Measurements from ENCODE around the gene TCP11.

TCP11 gene

GRCh38 chr6:35152067-35152707 lies 11.0 kb upstream of the TCP11 start:
- no peak for DNase-seq (ENCODE audit: low spot score)
- in situ Hi-C loops (cut with MboI; ENCODE audit: low pct_unique_long_range_greater_than_20kb, low sequenced_read_pairs, unreplicated experiment), result no loop called here
- TF ChIP-seq CTCF (IDR thresholded peaks at IDR 0.05; ENCODE audit: extremely low read depth, insufficient read depth, missing control alignments), result no peak

- in situ Hi-C loops (cut with MboI; ENCODE audit: low pct_unique_long_range_greater_than_20kb, low sequenced_read_pairs, unreplicated experiment), result no loop called here
- no peak for TF ChIP-seq CTCF (IDR thresholded peaks at IDR 0.05; ENCODE audit: extremely low read depth, insufficient read depth, missing control alignments)
- no peak for DNase-seq (ENCODE audit: low spot score)
Observed at GRCh38 chr6:35151466-35151865, 10.3 kb upstream of the TCP11 start.

GRCh38 chr6:35149891-35150566 lies 8.9 kb upstream of the TCP11 start:
- TF ChIP-seq CTCF (IDR thresholded peaks at IDR 0.05; ENCODE audit: extremely low read depth, insufficient read depth, missing control alignments), result no peak
- in situ Hi-C loops (cut with MboI; ENCODE audit: low pct_unique_long_range_greater_than_20kb, low sequenced_read_pairs, unreplicated experiment), result no loop called here
- no peak for DNase-seq (ENCODE audit: low spot score)

GRCh38 chr6:35148167-35148741 lies 7.1 kb upstream of the TCP11 start:
- TF ChIP-seq CTCF (IDR thresholded peaks at IDR 0.05; ENCODE audit: extremely low read depth, insufficient read depth, missing control alignments), result no peak
- peak; percentile 28 for DNase-seq (ENCODE audit: low spot score)
- in situ Hi-C loops (cut with MboI; ENCODE audit: low pct_unique_long_range_greater_than_20kb, low sequenced_read_pairs, unreplicated experiment), result no loop called here

DNA sequence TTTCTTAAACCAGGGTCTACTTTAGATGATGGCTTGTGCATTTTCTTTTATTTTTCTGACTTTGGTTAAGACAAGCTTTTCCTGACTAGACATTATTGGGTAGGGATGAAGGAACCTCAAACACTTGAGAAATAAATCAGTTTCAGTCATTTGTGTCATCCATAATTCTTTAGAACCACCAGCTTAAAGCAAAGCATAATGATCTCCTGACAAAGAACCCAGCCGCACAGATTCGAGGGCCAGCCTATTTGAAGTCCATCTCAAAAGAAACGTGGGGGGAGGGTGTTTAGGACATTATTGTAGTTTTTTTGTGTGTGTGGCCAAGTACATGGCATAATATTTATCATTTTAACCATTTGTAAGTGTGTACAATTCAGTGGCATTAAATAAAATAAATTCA lies 6.3 kb upstream of the TCP11 start:
- no peak for DNase-seq (ENCODE audit: low spot score)
- TF ChIP-seq CTCF (IDR thresholded peaks at IDR 0.05; ENCODE audit: extremely low read depth, insufficient read depth, missing control alignments), result no peak
- in situ Hi-C loops (cut with MboI; ENCODE audit: low pct_unique_long_range_greater_than_20kb, low sequenced_read_pairs, unreplicated experiment), result no loop called here

DNA sequence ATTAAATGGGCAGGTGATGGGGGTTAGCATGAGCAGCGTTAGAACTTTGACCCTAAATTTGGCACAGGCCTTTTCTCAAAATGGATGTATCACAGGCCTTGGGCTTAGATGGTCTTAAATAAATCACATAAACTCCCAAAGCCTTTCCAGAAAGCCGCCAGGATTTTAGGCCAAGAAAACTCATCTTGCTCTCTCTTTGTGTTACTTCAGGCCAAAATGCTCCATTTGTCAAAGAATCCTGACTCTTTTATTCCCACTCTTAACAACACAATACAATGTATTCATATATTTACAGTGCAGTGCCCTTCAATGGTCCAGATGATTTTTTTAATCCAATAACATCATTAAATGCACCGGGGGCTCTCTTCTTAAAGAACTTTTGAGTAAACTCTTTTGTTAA lies 5.9 kb upstream of the TCP11 start:
- in situ Hi-C loops (cut with MboI; ENCODE audit: low pct_unique_long_range_greater_than_20kb, low sequenced_read_pairs, unreplicated experiment), result no loop called here
- no peak for DNase-seq (ENCODE audit: low spot score)
- no peak for TF ChIP-seq CTCF (IDR thresholded peaks at IDR 0.05; ENCODE audit: extremely low read depth, insufficient read depth, missing control alignments)
